ENCODE measurements around the gene ABCA5. TPM values are rescaled to one million over a fixed set of nuclear protein-coding genes. Genes with fewer than 3 reads are reported as not detected.

Gene ABCA5
- total and polyA plus RNA-seq, 2 donors (not counting 3 experiments of a cell fraction or from before 2014, with no cell fraction given): 9.3 to 23.2 TPM

GRCh38 chr17:69245617-69246016 lies 81.3 kb downstream of the ABCA5 start:
- dilution Hi-C loops (cut with MboI; ENCODE audit: extremely low pct_ligation_motif_present, low sequenced_read_pairs): no loop called here
- Histone ChIP-seq H2AFZ (ENCODE audit: low read depth, low read length) (no peak overlapping the region), H3K9me1 (replicated peaks; ENCODE audit: control insufficient read depth, extremely low read depth, insufficient read depth, low read length) (no peaks in the 10 kb centered on the region), H3K4me1 (ENCODE audit: control insufficient read depth, extremely low read depth, insufficient read depth, low read length) (no peaks in the 10 kb centered on the region), H3K27me3 (ENCODE audit: control insufficient read depth in 2 of 2, insufficient read depth in 2 of 2, low read length in 2 of 2) (no peaks in the 10 kb centered on the region), H3K4me2 (ENCODE audit: insufficient read depth, low read length) (no peak overlapping the region), H3K79me2 (ENCODE audit: control insufficient read depth, insufficient read depth, low read length) (no peaks in the 10 kb centered on the region), H3K27ac (ENCODE audit: insufficient read depth, low read depth, low read length) (no peak overlapping the region), H3K36me3 (ENCODE audit: control insufficient read depth in 2 of 2, extremely low read depth in 1 of 2, insufficient read depth in 2 of 2, low read length in 2 of 2) (no peaks in the 10 kb centered on the region), H4K20me1 (replicated peaks; ENCODE audit: control insufficient read depth, extremely low read depth, insufficient read depth, low read length) (no peaks in the 10 kb centered on the region), H3K4me3 (replicated peaks in 1 of 3; ENCODE audit: insufficient read depth in 1 of 3, low read depth in 1 of 3, low read length in 3 of 3) (no peak overlapping the region), H3K9me3 (replicated peaks; ENCODE audit: control insufficient read depth, insufficient read depth, low read length) (no peaks in the 10 kb centered on the region), H3K9ac (replicated peaks; ENCODE audit: extremely low read depth, insufficient read depth, low read length) (no peak overlapping the region)
- FAIRE-seq: no peak
- BruUV-seq (replicated peaks): no TSS peak
- TF ChIP-seq POLR2AphosphoS5 (IDR thresholded peaks at IDR 0.05; ENCODE audit: insufficient read depth, low read depth, low read length): no peak
- TF ChIP-seq GATA2 (IDR thresholded peaks at IDR 0.05; ENCODE audit: insufficient read depth, insufficient read length, low read depth, low read length): no peak
- TF ChIP-seq, protein P1, sequence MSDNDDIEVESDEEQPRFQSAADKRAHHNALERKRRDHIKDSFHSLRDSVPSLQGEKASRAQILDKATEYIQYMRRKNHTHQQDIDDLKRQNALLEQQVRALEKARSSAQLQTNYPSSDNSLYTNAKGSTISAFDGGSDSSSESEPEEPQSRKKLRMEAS (IDR thresholded peaks at IDR 0.05; ENCODE audit: insufficient read depth, insufficient read length): no peak
- TF ChIP-seq MYC (IDR thresholded peaks at IDR 0.05; ENCODE audit: low read depth, low read length): no peak
- no peak for TF ChIP-seq JUN (IDR thresholded peaks at IDR 0.05; ENCODE audit: borderline replicate concordance, insufficient read depth, insufficient read length, low read depth)
- TF ChIP-seq, protein P2, sequence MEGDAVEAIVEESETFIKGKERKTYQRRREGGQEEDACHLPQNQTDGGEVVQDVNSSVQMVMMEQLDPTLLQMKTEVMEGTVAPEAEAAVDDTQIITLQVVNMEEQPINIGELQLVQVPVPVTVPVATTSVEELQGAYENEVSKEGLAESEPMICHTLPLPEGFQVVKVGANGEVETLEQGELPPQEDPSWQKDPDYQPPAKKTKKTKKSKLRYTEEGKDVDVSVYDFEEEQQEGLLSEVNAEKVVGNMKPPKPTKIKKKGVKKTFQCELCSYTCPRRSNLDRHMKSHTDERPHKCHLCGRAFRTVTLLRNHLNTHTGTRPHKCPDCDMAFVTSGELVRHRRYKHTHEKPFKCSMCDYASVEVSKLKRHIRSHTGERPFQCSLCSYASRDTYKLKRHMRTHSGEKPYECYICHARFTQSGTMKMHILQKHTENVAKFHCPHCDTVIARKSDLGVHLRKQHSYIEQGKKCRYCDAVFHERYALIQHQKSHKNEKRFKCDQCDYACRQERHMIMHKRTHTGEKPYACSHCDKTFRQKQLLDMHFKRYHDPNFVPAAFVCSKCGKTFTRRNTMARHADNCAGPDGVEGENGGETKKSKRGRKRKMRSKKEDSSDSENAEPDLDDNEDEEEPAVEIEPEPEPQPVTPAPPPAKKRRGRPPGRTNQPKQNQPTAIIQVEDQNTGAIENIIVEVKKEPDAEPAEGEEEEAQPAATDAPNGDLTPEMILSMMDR (IDR thresholded peaks at IDR 0.05; ENCODE audit: extremely low read depth in 1 of 2, insufficient read depth in 1 of 2, low read depth in 1 of 2, low read length in 2 of 2): no peak
- TF ChIP-seq FOS (IDR thresholded peaks at IDR 0.05; ENCODE audit: borderline replicate concordance, insufficient read depth, low read length): no peak
- TF ChIP-seq EZH2 (IDR thresholded peaks at IDR 0.05; ENCODE audit: borderline replicate concordance, low read depth, low read length, severe bottlenecking): no peak
- TF ChIP-seq POLR2A (IDR thresholded peaks at IDR 0.05; ENCODE audit: low read depth, low read length): no peak
- DNase-seq (ENCODE audit: low read depth, low spot score): no peak
- ChIA-PET CTCF (interaction anchor here (0.6 to 6.1 kb wide), 8 partner anchors 81 to 712 kb away, joined by 3 to 55 read pairs (median 4); partner anchors contain the start of gene ABCA5), POLR2A (no interaction called here)
- intact Hi-C loops (cut with micrococcal nuclease): loop anchor here (1.0 to 5.0 kb wide), 3 partner anchors 473 to 778 kb away; no protein-coding TSS in a partner anchor
